Activated CD4-positive, alpha-beta memory T cell treated with anti-CD3 and anti-CD28 coated beads for 36 hours (primary cell): ENCODE results near the gene ACOT9. TPM values are rescaled to one million over a fixed set of nuclear protein-coding genes. Genes with fewer than 3 reads are reported as not detected.
"Not testable (repeated sequence)": the region's sequence is repeated elsewhere in the genome, so short reads cannot be mapped to it uniquely, and the experiment has no call there.

ENCODE experiments used
- CTCF ChIA-PET: fragments of 350-600 bp; sonication (Branson Sonifier 250); formaldehyde crosslinking; loops from one replicate; lab custom pipeline; 2021; ENCODE audit warnings: antibody characterized with exemption, inconsistent platforms; lab: Charles Lee
- POLR2A ChIA-PET: fragments of 350-600 bp; sonication (Branson Sonifier 250); formaldehyde crosslinking; loops from one replicate; lab custom pipeline; 2021; ENCODE audit warnings: antibody characterized with exemption; lab: Charles Lee
- DNase-seq: peaks from one replicate; pipeline ENCODE4 v3.0.0-alpha.2; 2020
- H3K27ac Mint-ChIP-seq: one replicate; pipeline ENCODE4 v1.8.0; 2021; ENCODE audit warnings: mixed read lengths
- H3K27me3 Mint-ChIP-seq: one replicate; pipeline ENCODE4 v1.8.0; 2021; ENCODE audit warnings: mixed read lengths
- H3K36me3 Mint-ChIP-seq: one replicate; pipeline ENCODE4 v1.8.0; 2021; ENCODE audit warnings: mixed read lengths
- H3K4me1 Mint-ChIP-seq: one replicate; pipeline ENCODE4 v1.8.0; 2021; ENCODE audit warnings: low read depth, mixed read lengths
- H3K4me3 Mint-ChIP-seq: one replicate; pipeline ENCODE4 v1.8.0; 2021; ENCODE audit warnings: mild to moderate bottlenecking, mixed read lengths
- H3K9me3 Mint-ChIP-seq: one replicate; pipeline ENCODE4 v1.8.0; 2021; ENCODE audit warnings: mixed read lengths
- intact Hi-C: fragments of 100-400 bp; cut with micrococcal nuclease; formaldehyde crosslinking; loops from one replicate; pipeline ENCODE4 v1.15.1; 2023
- total RNA-seq, 2 experiments: library from RNA; stranded (reverse); gene quantifications; one replicate each; pipeline ENCODE4 v1.2.3, GENCODE V29; 2021

The ACOT9 gene
- total RNA-seq, 2 experiments from 2014 or later = 50.2 to 52.1 TPM

- no peak for DNase-seq
- Mint-ChIP-seq H3K27ac (no peak overlapping the region), H3K9me3 (no peaks in the 10 kb centered on the region), H3K4me3 (no peak overlapping the region), H3K4me1 (no peaks in the 10 kb centered on the region), H3K27me3 (no peaks in the 10 kb centered on the region), H3K36me3 (no peaks in the 10 kb centered on the region)
- POLR2A ChIA-PET = no interaction called here
- intact Hi-C loops = no loop called here
- CTCF ChIA-PET = interaction anchor here (8.1 kb wide), 1 partner anchor 210 kb away, joined by 100 read pairs; no protein-coding TSS in a partner anchor
These were observed 50.9 kb downstream of the ACOT9 start for GRCh38 chrX:23692166-23692565.

- H3K27ac Mint-ChIP-seq, H3K9me3 Mint-ChIP-seq, DNase-seq, H3K4me1 Mint-ChIP-seq, H3K27me3 Mint-ChIP-seq, H3K4me3 Mint-ChIP-seq, intact Hi-C loops, POLR2A ChIA-PET: not testable (repeated sequence)
- H3K36me3 Mint-ChIP-seq = peaks cover 13% of the 10 kb centered on the region
- CTCF ChIA-PET = interaction anchor here (0.7 kb wide), 1 partner anchor 8 kb away, joined by 3 read pairs; no protein-coding TSS in a partner anchor
These were observed 66.6 kb downstream of the ACOT9 start for GRCh38 chrX:23676486-23676885.

GRCh38 chrX:23673108-23673507 lies 70.0 kb downstream of the ACOT9 start:
- no peaks in the 10 kb centered on the region for H3K9me3 Mint-ChIP-seq
- ChIA-PET CTCF (interaction anchor here (2.3 kb wide), 1 partner anchor 229 kb away, joined by 11 read pairs; no protein-coding TSS in a partner anchor), POLR2A (no interaction called here)
- no peak for DNase-seq
- H3K27ac Mint-ChIP-seq = no peak overlapping the region
- no peak overlapping the region for H3K4me3 Mint-ChIP-seq
- no peaks in the 10 kb centered on the region for H3K27me3 Mint-ChIP-seq
- peaks cover 16% of the 10 kb centered on the region for H3K4me1 Mint-ChIP-seq
- intact Hi-C loops = no loop called here
- H3K36me3 Mint-ChIP-seq = peaks cover 14% of the 10 kb centered on the region

GRCh38 chrX:23670528-23670927 lies 72.5 kb downstream of the ACOT9 start:
- H3K4me3 Mint-ChIP-seq = no peak overlapping the region
- peaks cover 17% of the 10 kb centered on the region for H3K4me1 Mint-ChIP-seq
- CTCF ChIA-PET = no interaction called here
- intact Hi-C loops = no loop called here
- peaks cover 9% of the 10 kb centered on the region for H3K36me3 Mint-ChIP-seq
- H3K27ac Mint-ChIP-seq = no peak overlapping the region
- no peaks in the 10 kb centered on the region for H3K9me3 Mint-ChIP-seq
- no peaks in the 10 kb centered on the region for H3K27me3 Mint-ChIP-seq
- DNase-seq = no peak
- POLR2A ChIA-PET = no interaction called here

GRCh38 chrX:23668335-23668734 lies 74.7 kb downstream of the ACOT9 start:
- intact Hi-C loops = loop anchor here (10.0 kb wide), 5 partner anchors 386 to 1724 kb away; partner anchors contain the start of genes EIF2S3 and SMS
- Mint-ChIP-seq H3K4me3 (peak overlapping the region; percentile 80), H3K27ac (peak overlapping the region; percentile 87), H3K27me3 (no peaks in the 10 kb centered on the region), H3K36me3 (peaks cover 6% of the 10 kb centered on the region), H3K4me1 (peaks cover 17% of the 10 kb centered on the region), H3K9me3 (no peaks in the 10 kb centered on the region)
- ChIA-PET CTCF (interaction anchor here (1.1 kb wide), 1 partner anchor 386 kb away, joined by 3 read pairs; no protein-coding TSS in a partner anchor), POLR2A (interaction anchor here (1.5 kb wide), 1 partner anchor 115 kb away, joined by 8 read pairs; the partner anchor contains the start of gene SAT1)
- no peak for DNase-seq

- H3K27me3 Mint-ChIP-seq = no peaks in the 10 kb centered on the region
- H3K36me3 Mint-ChIP-seq = peaks cover 4% of the 10 kb centered on the region
- peak; percentile 87 for DNase-seq
- ChIA-PET CTCF (interaction anchor here (0.9 to 1.1 kb wide), 2 partner anchors 235 to 387 kb away, joined by 3 to 5 read pairs; no protein-coding TSS in a partner anchor), POLR2A (interaction anchor here (1.0 to 1.5 kb wide), 2 partner anchors 76 to 116 kb away, joined by 4 to 8 read pairs; partner anchors contain the start of genes ACOT9 and SAT1)
- peaks cover 23% of the 10 kb centered on the region for H3K4me1 Mint-ChIP-seq
- H3K27ac Mint-ChIP-seq = peak within 1 kb of the TSS; percentile 87
- intact Hi-C loops = loop anchor here (1.0 to 10.0 kb wide), 7 partner anchors 114 to 1723 kb away; partner anchors contain the start of genes CXorf58, EIF2S3 and SMS
- peak within 1 kb of the TSS; percentile 80 for H3K4me3 Mint-ChIP-seq
- no peaks in the 10 kb centered on the region for H3K9me3 Mint-ChIP-seq
These were observed 75.6 kb downstream of the ACOT9 start, which contains the start of gene PRDX4 for GRCh38 chrX:23667239-23668177. Gene PRDX4 (plus strand): TSS chrX:23667493. CDS start chrX:23667571, 78 bp downstream.

GRCh38 chrX:23666282-23666681 lies 76.8 kb downstream of the ACOT9 start:
- H3K4me3 Mint-ChIP-seq = no peak overlapping the region
- H3K36me3 Mint-ChIP-seq = peaks cover 3% of the 10 kb centered on the region
- intact Hi-C loops = loop anchor here (2.0 to 10.0 kb wide), 6 partner anchors 243 to 1721 kb away; partner anchors contain the start of genes CXorf58, EIF2S3 and SMS
- no peaks in the 10 kb centered on the region for H3K9me3 Mint-ChIP-seq
- peak overlapping the region; percentile 45 for H3K27ac Mint-ChIP-seq
- POLR2A ChIA-PET = no interaction called here
- CTCF ChIA-PET = no interaction called here
- H3K27me3 Mint-ChIP-seq = no peaks in the 10 kb centered on the region
- peaks cover 34% of the 10 kb centered on the region for H3K4me1 Mint-ChIP-seq
- DNase-seq = no peak

GRCh38 chrX:23664496-23664895 lies 78.6 kb downstream of the ACOT9 start:
- no peaks in the 10 kb centered on the region for H3K9me3 Mint-ChIP-seq
- no peaks in the 10 kb centered on the region for H3K36me3 Mint-ChIP-seq
- no peak overlapping the region for H3K27ac Mint-ChIP-seq
- ChIA-PET POLR2A (no interaction called here), CTCF (no interaction called here)
- intact Hi-C loops = loop anchor here (10.0 kb wide), 5 partner anchors 390 to 1720 kb away; partner anchors contain the start of genes EIF2S3 and SMS
- H3K4me1 Mint-ChIP-seq = peaks cover 34% of the 10 kb centered on the region
- H3K4me3 Mint-ChIP-seq = no peak overlapping the region
- no peaks in the 10 kb centered on the region for H3K27me3 Mint-ChIP-seq
- DNase-seq = no peak

- Mint-ChIP-seq H3K4me3 (no peak overlapping the region), H3K36me3 (no peaks in the 10 kb centered on the region), H3K9me3 (no peaks in the 10 kb centered on the region), H3K27ac (peak overlapping the region; percentile 85), H3K27me3 (no peaks in the 10 kb centered on the region), H3K4me1 (peaks cover 31% of the 10 kb centered on the region)
- intact Hi-C loops = loop anchor here (1.0 to 10.0 kb wide), 8 partner anchors 70 to 1718 kb away; partner anchors contain the start of genes EIF2S3 and SMS
- no peak for DNase-seq
- ChIA-PET POLR2A (no interaction called here), CTCF (no interaction called here)
These were observed 80.2 kb downstream of the ACOT9 start for GRCh38 chrX:23662853-23663252.

GRCh38 chrX:23662187-23662586 lies 80.9 kb downstream of the ACOT9 start:
- no peak for DNase-seq
- ChIA-PET POLR2A (interaction anchor here (0.7 kb wide), 1 partner anchor 348 kb away, joined by 6 read pairs; no protein-coding TSS in a partner anchor), CTCF (no interaction called here)
- Mint-ChIP-seq H3K27ac (peak overlapping the region; percentile 85), H3K27me3 (no peaks in the 10 kb centered on the region), H3K4me1 (peaks cover 31% of the 10 kb centered on the region), H3K9me3 (no peaks in the 10 kb centered on the region), H3K36me3 (no peaks in the 10 kb centered on the region), H3K4me3 (peak overlapping the region; percentile 24)
- intact Hi-C loops = loop anchor here (1.0 to 10.0 kb wide), 7 partner anchors 71 to 1717 kb away; partner anchors contain the start of genes EIF2S3 and SMS

- no peak for DNase-seq
- Mint-ChIP-seq H3K36me3 (no peaks in the 10 kb centered on the region), H3K9me3 (no peaks in the 10 kb centered on the region), H3K27me3 (no peaks in the 10 kb centered on the region), H3K27ac (peak overlapping the region; percentile 23), H3K4me1 (peaks cover 29% of the 10 kb centered on the region), H3K4me3 (no peak overlapping the region)
- intact Hi-C loops = loop anchor here (1.0 to 10.0 kb wide), 7 partner anchors 71 to 1717 kb away; partner anchors contain the start of genes EIF2S3 and SMS
- POLR2A ChIA-PET = interaction anchor here (0.7 kb wide), 1 partner anchor 348 kb away, joined by 6 read pairs; no protein-coding TSS in a partner anchor
- CTCF ChIA-PET = no interaction called here
These were observed 81.4 kb downstream of the ACOT9 start for GRCh38 chrX:23661671-23662070.
